ENCODE results near the gene CFH.
A peak's percentile ranks its signal among the peaks of the same experiment; 100 is the strongest.
"Not testable (repeated sequence)": the region's sequence is repeated elsewhere in the genome, so short reads cannot be mapped to it uniquely, and the experiment has no call there.

Gene CFH

GRCh38 chr1:196651637-196652215 lies at the start of gene CFH:
TSS of gene CFH (plus strand) at chr1:196652043. CDS start at chr1:196652118, 75 bp downstream.
- peak; percentile 24 for DNase-seq (ENCODE audit: low read depth)

- DNase-seq (ENCODE audit: low read depth): no peak
Measured at GRCh38 chr1:196603651-196604050, 48.2 kb upstream of the CFH start.

- no peak for DNase-seq (ENCODE audit: low read depth)
Measured at GRCh38 chr1:196607981-196608380, 43.9 kb upstream of the CFH start.

GRCh38 chr1:196608390-196609369 lies 43.2 kb upstream of the CFH start, which contains the start of gene KCNT2:
TSS of gene KCNT2 (minus strand) at chr1:196608440. CDS start at chr1:196608309, 131 bp downstream.
- no peak for DNase-seq (ENCODE audit: low read depth)

- no peak for DNase-seq (ENCODE audit: low read depth)
Measured at GRCh38 chr1:196609370-196609737, 42.5 kb upstream of the CFH start.

GRCh38 chr1:196611873-196612272 lies 40.0 kb upstream of the CFH start:
- DNase-seq (ENCODE audit: low read depth): no peak

- DNase-seq (ENCODE audit: low read depth): no peak
Measured at GRCh38 chr1:196619721-196620120, 32.1 kb upstream of the CFH start.

GRCh38 chr1:196623079-196623478 lies 28.8 kb upstream of the CFH start:
- no peak for DNase-seq (ENCODE audit: low read depth)

- no peak for DNase-seq (ENCODE audit: low read depth)
Measured at GRCh38 chr1:196628838-196629237, 23.0 kb upstream of the CFH start.

- DNase-seq (ENCODE audit: low read depth): no peak
Measured at GRCh38 chr1:196637606-196638005, 14.2 kb upstream of the CFH start.

GRCh38 chr1:196638466-196638865 lies 13.4 kb upstream of the CFH start:
- DNase-seq (ENCODE audit: low read depth): no peak

- not testable (repeated sequence) for DNase-seq (ENCODE audit: low read depth)
Measured at GRCh38 chr1:196639291-196639690, 12.6 kb upstream of the CFH start.

GRCh38 chr1:196640976-196641375 lies 10.9 kb upstream of the CFH start:
- no peak for DNase-seq (ENCODE audit: low read depth)

GRCh38 chr1:196649990-196650389 lies 1.9 kb upstream of the CFH start:
- no peak for DNase-seq (ENCODE audit: low read depth)

GRCh38 chr1:196650403-196650802 lies 1.4 kb upstream of the CFH start:
- DNase-seq (ENCODE audit: low read depth): no peak

- DNase-seq (ENCODE audit: low read depth): no peak
Measured at GRCh38 chr1:196651079-196651478, 764 bp upstream of the CFH start.

GRCh38 chr1:196654271-196654670 lies 2.4 kb downstream of the CFH start:
- DNase-seq (ENCODE audit: low read depth): no peak

- DNase-seq (ENCODE audit: low read depth): no peak
Measured at GRCh38 chr1:196655071-196655470, 3.2 kb downstream of the CFH start.

- no peak for DNase-seq (ENCODE audit: low read depth)
Measured at GRCh38 chr1:196655494-196655893, 3.7 kb downstream of the CFH start.

GRCh38 chr1:196659471-196659870 lies 7.6 kb downstream of the CFH start:
- DNase-seq (ENCODE audit: low read depth): no peak

- DNase-seq (ENCODE audit: low read depth): no peak
Measured at GRCh38 chr1:196660272-196660671, 8.4 kb downstream of the CFH start.

- DNase-seq (ENCODE audit: low read depth): no peak
Measured at GRCh38 chr1:196660852-196661251, 9.0 kb downstream of the CFH start.

GRCh38 chr1:196661345-196661744 lies 9.5 kb downstream of the CFH start:
- no peak for DNase-seq (ENCODE audit: low read depth)
